SK-N-MC (cell line): ENCODE data around the gene TRMT112.

ENCODE experiments used
- DNase-seq: peaks from one replicate; pipeline ENCODE4 v3.0.0-alpha.2; 2011; ENCODE audit warnings: low read depth, low spot score
- H3K27ac ChIP-seq: fragments of 200-600 bp; sonication (generic); 2 replicates; pipeline ENCODE4 v1.5.1; 2016; ENCODE audit warnings: mixed run types
- H3K36me3 ChIP-seq: fragments of 200-600 bp; sonication (generic); 2 replicates; pipeline ENCODE4 v1.6.1; 2017; ENCODE audit warnings: antibody characterized with exemption, low read length, mixed read lengths; ENCODE audit not compliant: insufficient read depth
- H3K4me3 ChIP-seq: fragments of 200-600 bp; sonication (generic); 2 replicates; pipeline ENCODE4 v1.5.1; 2016
- H3K9ac ChIP-seq: fragments of 200-600 bp; sonication (generic); 2 replicates; pipeline ENCODE4 v1.8.0; 2017; ENCODE audit warnings: mixed run types, mixed read lengths; ENCODE audit not compliant: insufficient read length
- H3K9me3 ChIP-seq: fragments of 200-600 bp; sonication (generic); 2 replicates; pipeline ENCODE4 v1.6.1; 2017; ENCODE audit warnings: low read depth, mild to moderate bottlenecking, antibody characterized with exemption, low read length, moderate library complexity, mixed read lengths
- EZH2 ChIP-seq: fragments of 200-600 bp; sonication (generic); IDR thresholded peaks from one replicate; pipeline ENCODE4 v1.6.1; 2017; ENCODE audit warnings: antibody characterized with exemption
- FOXP2 ChIP-seq: optimal IDR thresholded peaks from 2 replicates; pipeline ENCODE3; 2011; ENCODE audit warnings: mild to moderate bottlenecking, moderate library complexity; ENCODE audit not compliant: insufficient read depth; ENCODE audit errors: extremely low read length, control extremely low read depth
- POLR2AphosphoS5 ChIP-seq: IDR thresholded peaks from 2 replicates; pipeline ENCODE4 v1.6.1; 2012; ENCODE audit warnings: mild to moderate bottlenecking, low read depth, low read length, borderline replicate concordance

Gene TRMT112

GRCh38 chr11:64299847-64300648, 17.3 kb downstream of the TRMT112 start, which contains the start of gene CATSPERZ:
TSS of gene CATSPERZ (plus strand) at chr11:64300358. CDS start at chr11:64300411, 53 bp downstream.
- Histone ChIP-seq H3K27ac (no peak within 1 kb of the TSS), H3K9ac (no peak within 1 kb of the TSS), H3K4me3 (peak within 1 kb of the TSS; percentile 60), H3K36me3 (no peaks in the 10 kb centered on the region), H3K9me3 (no peaks in the 10 kb centered on the region)
- TF ChIP-seq EZH2 (no peak), FOXP2 (no peak), POLR2AphosphoS5 (no peak)
- DNase-seq: no peak

GRCh38 chr11:64298966-64299846, 18.2 kb downstream of the TRMT112 start:
- Histone ChIP-seq H3K9me3 (no peaks in the 10 kb centered on the region), H3K4me3 (no peak overlapping the region), H3K9ac (no peak overlapping the region), H3K36me3 (no peaks in the 10 kb centered on the region), H3K27ac (no peak overlapping the region)
- DNase-seq: no peak
- no peak for TF ChIP-seq EZH2
- TF ChIP-seq FOXP2: no peak
- no peak for TF ChIP-seq POLR2AphosphoS5

- no peak for DNase-seq
- Histone ChIP-seq H3K36me3 (no peaks in the 10 kb centered on the region), H3K9me3 (no peaks in the 10 kb centered on the region), H3K9ac (no peak overlapping the region), H3K27ac (no peak overlapping the region), H3K4me3 (no peak overlapping the region)
- TF ChIP-seq FOXP2: peak; percentile 88
- TF ChIP-seq EZH2: no peak
These were observed 19.5 kb downstream of the TRMT112 start for GRCh38 chr11:64297699-64298358.

- DNase-seq: no peak
- Histone ChIP-seq H3K9me3 (no peaks in the 10 kb centered on the region), H3K4me3 (no peak overlapping the region), H3K36me3 (no peaks in the 10 kb centered on the region), H3K9ac (no peak overlapping the region), H3K27ac (no peak overlapping the region)
- TF ChIP-seq EZH2 (no peak), FOXP2 (no peak), POLR2AphosphoS5 (no peak)
These were observed 20.3 kb downstream of the TRMT112 start for GRCh38 chr11:64296830-64297698.

- Histone ChIP-seq H3K9me3 (no peaks in the 10 kb centered on the region), H3K4me3 (no peak overlapping the region), H3K36me3 (no peaks in the 10 kb centered on the region), H3K9ac (no peak overlapping the region), H3K27ac (no peak overlapping the region)
- TF ChIP-seq POLR2AphosphoS5 (no peak), FOXP2 (no peak), EZH2 (no peak)
- DNase-seq: no peak
These were observed 21.1 kb downstream of the TRMT112 start for GRCh38 chr11:64296236-64296635.

- Histone ChIP-seq H3K9me3 (no peaks in the 10 kb centered on the region), H3K36me3 (no peaks in the 10 kb centered on the region), H3K9ac (no peak overlapping the region), H3K4me3 (no peak overlapping the region), H3K27ac (no peak overlapping the region)
- no peak for DNase-seq
- no peak for TF ChIP-seq EZH2
- no peak for TF ChIP-seq POLR2AphosphoS5
- no peak for TF ChIP-seq FOXP2
These were observed 21.6 kb downstream of the TRMT112 start for GRCh38 chr11:64295760-64296159.

GRCh38 chr11:64294774-64295173, 22.6 kb downstream of the TRMT112 start:
- H3K4me3 ChIP-seq: no peak overlapping the region
- H3K9ac ChIP-seq: no peak overlapping the region
- TF ChIP-seq EZH2: no peak
- TF ChIP-seq POLR2AphosphoS5: no peak
- no peak for TF ChIP-seq FOXP2
- H3K27ac ChIP-seq: no peak overlapping the region
- no peaks in the 10 kb centered on the region for H3K9me3 ChIP-seq
- H3K36me3 ChIP-seq: no peaks in the 10 kb centered on the region
- no peak for DNase-seq
